HL-60/S4 treated with phorbol 12-myristate 13-acetate at 8.2 ng/mL for 4 days and 3 days (cell line): Measurements from ENCODE around the gene PSMC2.

Experiments
- in situ Hi-C: fragments of 300-500 bp; cut with MboI; formaldehyde crosslinking; loops from 2 replicates; pipeline ENCODE4 v1.15.0; 2022; ENCODE audit warnings: low sequenced_read_pairs

The PSMC2 gene

DNA sequence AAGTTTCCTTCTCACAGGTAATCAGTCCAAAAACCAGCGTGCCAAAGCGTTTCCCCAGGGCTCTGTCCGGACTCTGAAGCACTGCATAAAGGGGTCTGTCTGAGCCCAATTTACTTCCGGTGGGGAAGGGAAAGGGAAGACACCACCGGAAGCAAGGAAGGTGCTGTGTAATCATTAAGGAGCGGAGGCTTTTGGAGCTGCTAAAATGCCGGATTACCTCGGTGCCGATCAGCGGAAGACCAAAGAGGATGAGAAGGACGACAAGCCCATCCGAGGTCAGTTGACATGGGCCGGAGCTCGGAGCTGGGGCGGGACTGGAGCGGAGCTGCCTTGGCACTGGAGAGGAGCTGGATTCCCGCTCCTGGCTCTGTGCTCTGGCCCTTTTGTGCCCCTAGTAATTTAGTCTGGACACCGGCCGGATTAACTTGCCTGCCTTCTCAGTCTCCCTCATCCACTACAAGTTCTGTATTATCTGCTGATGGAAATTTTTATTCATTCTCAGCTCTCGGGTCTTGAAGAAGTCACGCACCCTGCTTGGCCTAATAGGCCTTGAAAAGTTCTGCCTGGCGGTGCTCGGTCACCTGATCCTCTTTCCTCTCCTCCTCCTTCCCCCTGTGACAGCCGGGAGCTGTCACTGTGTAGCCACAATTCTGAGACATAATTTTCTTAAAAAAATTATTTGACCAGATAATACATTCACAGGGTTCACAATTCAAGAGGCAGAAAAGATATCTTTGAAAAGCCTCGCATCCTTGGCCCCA is at the start of gene PSMC2:
Gene PSMC2, plus strand, starts transcription at position 137 of the 761 bp plus-strand sequence. Its CDS starts 69 bp downstream, at position 206.
- in situ Hi-C loops = no loop called here

DNA sequence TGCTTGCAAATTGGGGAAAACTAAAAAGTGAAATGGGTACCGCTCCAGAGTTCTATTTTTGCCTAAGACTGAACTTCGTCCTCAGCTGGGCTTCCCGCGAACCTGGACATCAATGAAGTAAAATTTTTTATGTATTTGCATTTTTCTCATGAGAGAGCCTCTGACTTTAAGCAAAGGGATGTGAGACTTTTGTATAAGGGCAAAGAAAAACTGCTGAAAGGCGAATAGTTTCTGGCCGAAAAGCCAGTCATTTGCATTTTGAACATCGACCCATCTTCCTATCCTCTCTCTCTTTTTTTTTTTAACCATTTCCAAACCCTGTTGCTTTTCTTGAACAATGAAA is 49.6 kb upstream of the PSMC2 start:
- in situ Hi-C loops = no loop called here

DNA sequence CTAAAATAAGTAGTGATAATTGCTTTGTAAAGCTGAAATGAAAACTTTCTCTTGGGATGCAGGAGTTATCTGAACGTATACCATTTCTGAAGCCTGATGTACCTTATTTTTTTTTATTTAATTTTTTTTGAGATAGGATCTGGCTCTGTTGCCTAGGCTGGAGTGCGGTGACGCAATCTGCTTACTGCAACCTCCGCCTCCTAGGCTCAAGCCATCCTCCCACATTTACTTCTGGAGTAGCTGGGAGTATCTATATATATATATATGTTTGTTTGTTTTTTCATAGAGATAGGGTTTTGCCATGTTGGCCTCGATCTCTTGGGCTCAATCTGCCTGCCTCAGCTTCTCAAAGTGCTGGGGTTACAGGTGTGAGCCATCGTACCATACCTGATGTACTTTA is 47.8 kb upstream of the PSMC2 start:
- in situ Hi-C loops = no loop called here

DNA sequence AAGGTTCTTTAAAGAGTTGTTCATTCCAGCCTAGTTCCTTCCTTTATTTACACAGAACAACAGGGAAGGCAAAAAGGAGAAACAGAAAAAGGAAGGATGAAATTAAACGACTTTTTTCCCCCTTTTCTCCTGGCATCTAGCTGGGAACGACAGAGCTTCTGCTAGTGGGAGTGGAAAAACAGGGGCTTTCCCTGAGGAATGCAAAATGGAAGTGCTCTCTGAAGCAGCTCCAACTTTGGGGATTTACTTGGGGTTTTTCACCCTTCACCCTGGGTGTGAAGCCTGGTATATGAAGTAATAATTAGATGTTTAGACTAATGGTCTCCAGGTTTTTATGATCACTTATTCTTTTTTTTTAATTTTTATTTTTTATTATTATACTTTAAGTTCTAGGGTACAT is 46.0 kb upstream of the PSMC2 start:
- in situ Hi-C loops = no loop called here

DNA sequence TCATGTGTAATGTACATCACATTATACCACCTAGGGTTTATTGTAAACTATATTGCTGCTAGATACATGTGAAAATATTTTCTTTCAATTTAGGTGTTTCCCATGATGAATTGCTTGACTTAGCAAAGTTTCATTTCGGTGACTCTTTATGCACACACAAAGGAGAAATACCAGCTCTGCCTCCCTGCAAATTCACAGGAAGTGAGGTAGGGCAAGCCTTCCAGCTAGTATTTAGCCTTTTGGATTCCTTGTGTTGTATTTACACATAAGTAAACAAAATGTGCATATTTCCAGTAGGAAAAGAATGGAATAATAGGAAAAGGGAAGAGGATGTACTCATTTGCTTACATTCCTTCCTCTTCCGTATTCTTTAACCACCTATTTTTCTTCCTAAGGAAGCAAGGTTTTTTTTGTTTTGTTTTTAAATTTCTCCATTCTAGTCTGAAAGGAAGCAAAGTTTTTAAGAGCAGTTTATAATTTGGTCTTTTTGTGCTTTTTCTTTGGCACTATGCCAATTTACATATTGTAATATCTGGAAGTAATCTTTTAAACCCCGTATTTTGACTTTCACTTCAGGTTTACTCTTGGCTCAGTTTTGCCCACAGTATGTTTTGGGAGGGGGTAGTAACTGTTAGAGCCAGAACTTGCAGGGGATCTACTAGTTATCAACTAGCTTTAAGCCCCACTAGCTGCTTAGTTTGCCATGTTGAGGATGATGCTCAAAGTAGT is 39.8 kb upstream of the PSMC2 start:
- in situ Hi-C loops = no loop called here

DNA sequence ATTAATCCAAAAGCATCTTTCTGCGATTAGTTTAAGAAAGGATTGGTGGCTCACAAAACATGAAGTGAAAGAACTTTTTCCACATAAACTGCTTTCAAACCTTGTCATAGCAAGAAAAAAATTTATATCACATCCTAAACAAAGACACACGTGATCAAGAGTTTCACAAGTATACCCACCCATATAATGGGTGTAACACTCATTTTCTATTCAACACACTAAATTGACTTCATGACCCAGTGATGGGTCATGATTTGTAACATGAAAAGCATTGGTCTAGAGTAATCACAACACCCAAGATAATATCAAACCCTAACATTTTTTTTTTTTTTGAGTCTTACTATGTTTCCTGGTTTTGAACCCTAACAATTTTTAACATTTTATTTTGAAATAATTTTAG is 32.6 kb upstream of the PSMC2 start:
- in situ Hi-C loops = no loop called here

- in situ Hi-C loops = no loop called here
These were observed 31.0 kb upstream of the PSMC2 start for GRCh38 chr7:103316380-103316941.

DNA sequence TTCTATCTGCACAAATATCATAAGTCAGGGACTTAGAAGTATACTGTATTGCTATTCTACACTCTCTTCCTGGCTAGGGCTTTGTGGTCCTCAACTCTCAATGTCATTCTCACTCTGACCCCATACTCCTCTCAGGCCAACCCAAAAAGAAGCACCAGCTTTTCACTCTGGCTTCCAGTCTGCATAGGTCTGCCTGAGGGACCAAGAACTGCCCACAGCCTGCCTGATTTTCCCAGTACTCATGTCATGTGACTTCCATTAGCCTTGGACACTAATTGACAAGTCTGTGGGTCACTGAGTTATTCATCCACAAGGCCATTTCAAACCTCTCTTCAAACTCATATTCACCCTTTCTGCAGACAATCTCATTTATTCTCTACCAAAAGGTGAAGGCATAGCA is 30.4 kb upstream of the PSMC2 start:
- in situ Hi-C loops = no loop called here

- in situ Hi-C loops = no loop called here
These were observed 21.7 kb upstream of the PSMC2 start for GRCh38 chr7:103325744-103326143.

DNA sequence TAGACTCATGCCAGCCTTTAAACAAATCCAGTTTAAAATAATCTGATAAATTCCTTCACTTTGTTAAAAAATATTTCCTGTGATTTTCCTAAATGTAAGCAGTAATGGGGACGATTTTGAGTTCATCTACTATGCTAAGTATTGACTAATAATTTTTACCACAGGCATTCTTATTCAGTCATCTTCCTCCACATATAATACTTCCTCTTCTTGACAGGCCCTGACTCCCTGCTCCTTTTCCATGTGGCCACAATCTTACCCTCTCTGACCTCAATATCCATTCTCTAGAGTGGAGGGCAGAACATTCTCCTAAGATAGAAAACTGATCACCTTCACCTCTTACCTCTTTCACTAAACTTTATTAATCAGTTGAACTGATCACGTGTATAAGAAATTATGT is 10.7 kb upstream of the PSMC2 start:
- in situ Hi-C loops = no loop called here

DNA sequence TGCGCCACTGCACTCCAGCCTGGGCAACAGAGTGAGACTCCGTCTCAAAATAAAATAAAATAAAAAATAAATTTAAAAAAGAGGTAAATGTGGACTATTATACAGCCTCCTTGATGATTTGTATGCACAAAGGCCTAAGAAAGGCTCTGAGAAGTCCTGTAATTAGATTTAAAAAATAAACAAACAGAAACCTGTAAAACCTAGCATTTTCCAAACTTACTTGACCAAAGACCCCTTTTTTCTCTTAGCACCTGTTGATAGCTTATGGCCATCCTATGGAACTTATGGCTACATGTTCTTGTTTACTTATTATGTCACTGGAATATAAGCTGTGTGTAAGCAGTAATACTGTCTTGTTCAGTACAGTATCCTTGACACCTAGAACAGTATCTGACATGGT is 8.6 kb upstream of the PSMC2 start:
- in situ Hi-C loops = no loop called here

GRCh38 chr7:103341466-103341865 is 6.0 kb upstream of the PSMC2 start:
- in situ Hi-C loops = no loop called here

- in situ Hi-C loops = no loop called here
These were observed 4.1 kb upstream of the PSMC2 start for GRCh38 chr7:103343332-103343731.

DNA sequence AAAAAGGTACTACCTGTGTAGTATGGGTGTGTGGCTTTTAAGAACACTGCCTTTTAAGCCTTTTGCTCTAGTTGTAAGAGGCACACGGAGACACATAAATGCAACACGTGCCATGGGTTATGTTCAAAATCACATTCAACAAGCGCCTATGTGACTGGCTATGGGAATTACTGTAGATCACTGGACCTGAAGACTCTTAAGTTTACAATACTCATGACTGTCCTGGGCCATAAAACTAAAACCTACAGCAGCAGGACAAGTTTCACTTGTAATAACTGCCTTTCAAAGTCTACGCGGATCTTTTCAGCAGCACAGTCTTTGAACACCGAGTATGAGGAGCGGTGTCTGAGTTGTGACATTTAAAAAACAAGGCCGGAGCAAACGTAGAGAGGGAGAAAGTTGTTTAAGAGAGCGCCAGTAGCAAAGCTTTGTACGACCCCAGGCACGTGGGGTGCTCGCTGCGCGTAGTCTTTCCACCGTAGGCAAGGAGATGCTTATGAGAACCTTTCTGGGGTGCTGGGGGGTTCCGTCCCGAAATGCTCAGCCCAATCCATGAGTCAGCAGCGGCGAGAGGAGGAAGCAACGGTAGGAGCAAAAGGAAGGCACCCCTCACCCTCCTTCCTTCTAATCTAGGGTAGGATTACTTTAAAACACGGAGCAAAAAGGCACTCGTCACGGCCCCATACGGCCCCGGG is 3.5 kb upstream of the PSMC2 start:
- in situ Hi-C loops = no loop called here

DNA sequence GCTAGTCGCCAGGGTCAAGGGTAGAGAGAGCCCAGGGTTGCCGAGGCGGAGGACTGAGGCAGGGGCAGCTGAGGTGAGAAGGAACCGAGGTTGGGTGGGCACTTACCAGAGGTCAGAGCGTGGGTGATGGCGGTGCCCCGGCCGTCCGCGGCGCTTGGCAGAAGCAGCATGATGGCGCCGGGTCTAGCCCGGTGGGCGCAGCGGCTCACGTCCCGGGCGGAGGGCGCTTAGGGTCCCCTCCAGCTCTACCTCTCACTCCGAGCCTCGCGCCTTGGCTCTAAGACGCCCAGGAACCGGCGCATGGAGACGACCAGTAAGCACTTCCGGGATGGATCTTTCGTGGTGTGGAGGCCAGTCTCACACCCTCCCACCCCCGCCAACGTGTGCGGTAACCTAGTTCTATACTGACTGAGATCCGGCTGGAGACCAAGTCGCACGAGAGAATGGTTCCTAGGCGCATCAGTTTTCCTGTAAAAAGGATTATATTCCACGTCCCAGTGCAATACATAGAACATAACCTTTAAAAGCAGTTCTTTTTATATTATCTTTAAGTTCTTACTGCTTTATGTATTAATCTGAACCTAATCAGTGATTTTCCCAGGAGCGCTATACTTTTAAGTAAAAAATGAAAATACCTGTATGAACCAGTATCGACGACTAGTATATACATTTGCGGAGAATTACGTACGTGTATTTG is 2.8 kb upstream of the PSMC2 start, which contains the start of gene DNAJC2:
Gene DNAJC2, minus strand, starts transcription at position 315 of the 697 bp plus-strand sequence. Its CDS starts 145 bp downstream, at position 170.
- in situ Hi-C loops = no loop called here

DNA sequence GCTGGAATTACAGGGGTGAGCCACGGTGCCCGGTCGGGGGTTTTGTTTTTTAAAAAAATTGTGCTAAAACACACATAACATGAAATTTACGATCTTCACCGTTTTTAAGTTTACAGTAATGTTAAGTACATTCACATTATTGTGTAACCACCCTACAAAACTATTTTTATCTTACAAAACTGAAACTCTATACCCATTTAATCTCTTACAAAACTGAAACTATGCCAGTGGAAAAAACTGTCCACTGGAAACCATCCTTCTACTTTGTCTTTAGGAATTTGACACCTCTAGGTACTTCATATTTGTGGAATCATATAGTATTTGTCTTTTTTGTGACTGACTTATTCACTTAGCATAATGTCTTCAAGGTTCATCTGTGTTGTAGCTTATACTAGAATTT is 1.0 kb upstream of the PSMC2 start:
- in situ Hi-C loops = no loop called here

DNA sequence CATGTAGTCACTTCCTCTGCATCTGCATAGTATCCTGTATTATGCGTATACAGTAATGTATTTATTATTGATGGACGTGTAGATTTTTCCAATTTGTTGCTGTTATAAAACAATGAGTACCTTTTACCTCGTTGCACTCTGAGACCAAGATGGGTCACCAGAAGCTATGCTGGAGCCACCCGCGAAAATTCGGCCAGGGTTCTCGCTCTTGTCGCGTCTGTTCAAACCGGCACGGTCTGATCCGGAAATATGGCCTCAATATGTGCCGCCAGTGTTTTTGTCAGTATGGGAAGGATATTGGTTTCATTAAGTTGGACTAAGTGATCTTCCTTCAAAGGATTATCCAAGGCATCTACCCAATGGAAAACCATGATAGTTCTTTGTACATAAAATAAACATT is 1.0 kb downstream of the PSMC2 start:
- in situ Hi-C loops = no loop called here

DNA sequence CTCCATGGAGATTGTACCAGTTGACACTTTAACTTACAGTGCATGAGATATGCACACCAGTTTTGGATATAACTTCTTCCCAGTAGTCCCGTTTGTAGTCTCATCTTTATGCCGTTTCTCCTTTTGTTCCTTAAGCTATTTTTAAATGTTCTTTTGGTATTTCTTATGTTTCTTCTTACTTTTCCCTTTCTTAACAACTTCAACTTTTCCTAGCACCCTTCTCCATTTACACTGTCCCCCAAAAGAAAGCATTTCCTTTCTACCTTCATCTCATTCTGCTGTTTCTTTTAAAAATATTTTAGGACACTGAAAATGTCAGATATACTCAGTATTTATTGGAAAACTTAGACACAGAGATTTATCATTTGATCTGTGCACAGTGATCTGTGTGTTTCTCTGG is 1.5 kb downstream of the PSMC2 start:
- in situ Hi-C loops = no loop called here

DNA sequence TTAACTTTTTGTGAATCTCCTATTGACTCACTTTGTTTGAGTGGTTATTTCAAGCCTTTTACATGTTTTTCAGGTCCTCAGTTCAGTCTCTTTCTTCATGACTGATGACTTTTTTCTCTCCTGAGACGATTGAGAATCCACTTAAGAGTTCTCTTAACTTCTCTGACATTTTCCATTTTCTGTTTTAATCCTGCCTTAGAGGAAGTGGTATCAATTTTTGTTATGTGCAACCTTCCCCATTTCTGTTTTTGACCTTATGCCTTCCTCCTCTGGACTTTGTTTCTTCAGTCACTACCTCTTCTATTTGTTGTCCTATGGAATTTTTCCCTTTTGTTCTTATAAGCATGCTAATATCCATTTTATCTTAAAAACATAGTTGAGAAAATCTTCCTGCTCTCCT is 2.4 kb downstream of the PSMC2 start:
- in situ Hi-C loops = no loop called here

- in situ Hi-C loops = no loop called here
These were observed 22.0 kb downstream of the PSMC2 start for GRCh38 chr7:103369432-103369831.
